HUES6 (cell line): ENCODE measurements around the gene CDH18.

Experiments
- H3K27ac ChIP-seq: 2 replicates; pipeline ENCODE4 v1.7.0; 2013; ENCODE audit warnings: low read depth, mild to moderate bottlenecking, low read length, inconsistent platforms
- H3K27me3 ChIP-seq: 2 replicates; pipeline ENCODE4 v1.6.1; 2013; ENCODE audit warnings: low read length; ENCODE audit not compliant: control insufficient read depth, insufficient read depth
- H3K36me3 ChIP-seq: 2 replicates; pipeline ENCODE4 v1.6.1; 2013; ENCODE audit warnings: low read length; ENCODE audit not compliant: control insufficient read depth, insufficient read depth
- H3K4me1 ChIP-seq: 2 replicates; pipeline ENCODE4 v1.6.1; 2013; ENCODE audit warnings: low read length; ENCODE audit not compliant: control insufficient read depth, insufficient read depth
- H3K4me3 ChIP-seq: 2 replicates; pipeline ENCODE4 v1.5.1; 2013; ENCODE audit warnings: low read depth, low read length
- H3K9ac ChIP-seq: one replicate; pipeline ENCODE4 v1.6.1; 2013; ENCODE audit warnings: mild to moderate bottlenecking, low read length
- H3K9me3 ChIP-seq: 2 replicates; pipeline ENCODE4 v1.6.1; 2013; ENCODE audit warnings: low read depth, low read length; ENCODE audit not compliant: control insufficient read depth, insufficient read depth

CDH18 gene

DNA sequence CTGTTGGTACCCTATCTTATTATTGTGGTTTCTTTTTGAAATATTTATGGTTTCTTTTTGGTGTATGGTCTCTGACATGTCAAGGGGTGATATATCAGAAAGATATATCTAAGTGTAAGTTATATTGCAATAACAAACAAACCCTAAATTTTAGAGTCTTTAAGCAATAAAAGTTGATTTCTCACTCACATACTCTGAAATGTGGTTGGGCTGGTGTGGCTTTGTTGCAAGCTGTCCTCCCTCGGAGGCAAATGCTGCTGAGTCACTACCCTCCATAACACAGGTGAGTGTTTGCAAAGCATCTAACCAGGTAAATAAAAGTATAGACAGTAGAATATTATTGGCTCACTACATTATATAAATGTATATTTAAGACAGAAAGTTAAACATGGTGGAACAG is 253.2 kb downstream of the CDH18 start:
- H3K9ac ChIP-seq, result no peak overlapping the region
- H3K4me1 ChIP-seq, result peaks cover 12% of the 10 kb centered on the region; the same call in 1 of the 2 replicates
- H3K36me3 ChIP-seq, result no peaks in the 10 kb centered on the region
- peaks cover 12% of the 10 kb centered on the region for H3K9me3 ChIP-seq
- H3K27me3 ChIP-seq, result no peaks in the 10 kb centered on the region
- H3K4me3 ChIP-seq, result no peak overlapping the region
- H3K27ac ChIP-seq, result peak overlapping the region; percentile 53; the same call in 1 of the 2 replicates

DNA sequence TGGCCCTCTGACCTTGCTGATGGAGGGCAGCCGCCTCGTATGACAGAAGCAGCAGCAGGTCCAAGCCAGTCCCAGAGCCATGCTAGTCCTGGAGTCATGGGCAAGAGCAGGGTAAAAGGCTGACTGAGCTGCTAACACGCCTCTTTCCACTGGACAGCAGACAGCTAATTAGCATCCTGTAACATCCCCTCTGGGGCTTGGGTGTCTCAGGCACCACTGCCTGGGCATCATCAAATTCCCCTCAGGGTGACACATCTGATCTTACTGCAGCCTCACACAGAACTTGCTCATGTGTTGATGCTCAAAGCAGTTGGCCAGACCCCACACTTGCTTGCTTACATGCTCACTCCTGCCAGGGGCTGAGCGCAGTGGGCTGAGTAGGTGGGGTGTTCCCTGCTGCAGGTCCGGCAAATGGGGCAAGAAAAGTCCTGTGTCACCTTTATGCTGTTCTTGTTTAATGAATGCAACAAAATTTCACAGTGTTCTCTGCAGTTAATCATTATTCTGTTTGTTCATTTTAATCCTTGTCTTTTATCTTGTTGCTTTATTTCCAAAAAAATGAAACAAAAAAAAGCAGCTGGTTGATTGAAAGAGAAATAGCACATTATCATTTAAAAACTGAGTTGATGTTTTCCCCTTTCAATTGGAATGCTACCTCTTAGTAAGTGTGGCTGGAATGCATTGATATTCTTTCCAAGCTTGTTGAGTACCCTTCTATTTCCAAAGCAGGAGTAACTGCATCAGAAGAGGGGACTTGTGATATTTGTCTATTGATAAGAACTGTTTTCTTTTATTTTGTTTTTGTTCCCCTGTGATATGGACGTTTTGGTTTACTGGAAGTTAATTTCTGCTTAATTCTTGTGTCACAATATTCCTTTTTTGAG is 254.1 kb downstream of the CDH18 start:
- Histone ChIP-seq H3K9ac (no peak overlapping the region), H3K4me1 (peaks cover 12% of the 10 kb centered on the region; the same call in 1 of the 2 replicates), H3K27ac (peak overlapping the region; percentile 53; the same call in 1 of the 2 replicates), H3K36me3 (no peaks in the 10 kb centered on the region), H3K27me3 (no peaks in the 10 kb centered on the region), H3K4me3 (no peak overlapping the region), H3K9me3 (peaks cover 12% of the 10 kb centered on the region)

DNA sequence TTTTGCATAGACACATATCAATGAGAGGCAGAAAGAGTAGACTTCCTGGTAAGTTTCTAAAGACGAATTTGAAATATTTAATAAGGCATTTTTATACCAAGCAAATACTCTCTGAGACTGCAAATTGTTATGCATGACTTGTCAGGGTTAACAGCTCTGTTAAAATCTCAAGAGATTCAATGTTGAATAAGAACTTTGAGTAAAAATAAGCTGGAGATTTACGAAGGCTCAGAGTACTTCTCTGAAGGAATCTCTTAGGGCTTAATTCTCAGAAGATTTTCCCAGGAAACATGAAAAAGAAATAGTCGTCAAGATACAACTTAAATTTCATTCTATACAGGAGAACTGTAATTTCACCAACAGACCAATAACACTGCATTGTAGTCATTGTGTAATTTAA is 259.4 kb downstream of the CDH18 start:
- Histone ChIP-seq H3K36me3 (no peaks in the 10 kb centered on the region), H3K9me3 (peaks cover 9% of the 10 kb centered on the region), H3K4me3 (no peak overlapping the region), H3K27ac (no peak overlapping the region), H3K27me3 (no peaks in the 10 kb centered on the region), H3K9ac (no peak overlapping the region), H3K4me1 (0 out of 2 replicates have a peak, but pooled peaks cover 2% of the 10 kb centered on the region)

DNA sequence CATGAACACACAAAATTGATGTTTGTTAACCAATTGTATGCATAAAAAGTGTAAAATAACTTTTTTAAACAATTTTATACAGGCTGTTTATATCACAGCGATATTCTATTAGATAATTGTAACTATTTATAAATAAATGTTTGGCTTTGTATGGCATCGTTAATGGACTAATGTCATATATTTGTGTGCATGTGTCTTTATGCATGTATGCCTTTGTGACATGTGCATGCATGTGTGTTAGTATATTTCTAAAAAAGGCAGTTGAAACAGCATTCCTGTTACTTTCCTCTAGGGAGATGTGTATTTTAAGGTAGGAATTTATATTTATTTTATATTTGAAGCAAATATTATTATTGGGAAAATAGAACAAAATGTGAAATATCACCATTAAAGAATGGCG is 268.9 kb downstream of the CDH18 start:
- Histone ChIP-seq H3K4me1 (no peaks in the 10 kb centered on the region), H3K27ac (no peak overlapping the region), H3K9ac (no peak overlapping the region), H3K4me3 (no peak overlapping the region), H3K36me3 (no peaks in the 10 kb centered on the region), H3K9me3 (no peaks in the 10 kb centered on the region), H3K27me3 (no peaks in the 10 kb centered on the region)

DNA sequence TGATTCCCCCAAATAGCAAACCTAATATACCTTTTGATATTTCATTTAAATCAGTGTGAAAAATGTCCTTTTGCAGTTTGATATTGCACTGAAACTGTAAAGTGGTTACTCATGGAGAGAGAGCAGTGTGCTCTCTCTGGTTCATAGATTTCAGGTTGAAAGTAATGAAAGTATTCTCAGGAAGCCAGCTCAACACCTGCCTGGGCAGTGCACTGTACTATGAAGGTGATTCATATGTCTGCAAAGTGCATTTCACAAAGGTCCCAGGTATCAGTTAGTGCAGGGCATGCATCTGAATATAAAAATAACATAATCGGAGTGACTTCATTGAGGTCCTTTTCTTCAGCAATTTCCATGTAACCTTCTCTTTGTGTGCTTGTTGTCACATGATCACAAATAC is 274.3 kb downstream of the CDH18 start:
- no peaks in the 10 kb centered on the region for H3K4me1 ChIP-seq
- H3K9ac ChIP-seq, result no peak overlapping the region
- peaks cover 4% of the 10 kb centered on the region for H3K9me3 ChIP-seq
- no peaks in the 10 kb centered on the region for H3K36me3 ChIP-seq
- no peaks in the 10 kb centered on the region for H3K27me3 ChIP-seq
- H3K27ac ChIP-seq, result no peak overlapping the region
- H3K4me3 ChIP-seq, result no peak overlapping the region

DNA sequence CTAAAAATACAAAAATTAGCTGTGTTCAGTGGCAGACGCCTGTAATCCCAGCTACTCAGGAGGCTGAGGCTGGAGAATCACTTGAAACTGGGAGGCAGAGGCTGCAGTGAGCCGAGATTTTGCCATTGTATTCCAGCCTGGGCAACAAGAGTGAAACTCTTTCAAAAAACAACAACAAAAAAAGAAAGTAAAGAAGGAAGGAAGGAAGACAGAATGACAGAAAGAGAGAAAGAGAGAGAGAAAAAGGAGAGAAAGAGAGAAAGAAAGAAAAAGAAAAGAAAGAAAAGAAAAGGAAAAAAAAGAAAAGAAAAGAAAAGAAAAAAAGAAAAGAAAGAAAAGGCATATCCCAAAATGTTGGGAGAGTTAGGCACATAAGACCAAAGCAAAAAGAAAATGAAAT is 278.6 kb downstream of the CDH18 start:
- Histone ChIP-seq H3K36me3 (no peaks in the 10 kb centered on the region), H3K9ac (no peak overlapping the region), H3K4me3 (no peak overlapping the region), H3K27ac (no peak overlapping the region), H3K4me1 (no peaks in the 10 kb centered on the region), H3K9me3 (peaks cover 8% of the 10 kb centered on the region), H3K27me3 (no peaks in the 10 kb centered on the region)

DNA sequence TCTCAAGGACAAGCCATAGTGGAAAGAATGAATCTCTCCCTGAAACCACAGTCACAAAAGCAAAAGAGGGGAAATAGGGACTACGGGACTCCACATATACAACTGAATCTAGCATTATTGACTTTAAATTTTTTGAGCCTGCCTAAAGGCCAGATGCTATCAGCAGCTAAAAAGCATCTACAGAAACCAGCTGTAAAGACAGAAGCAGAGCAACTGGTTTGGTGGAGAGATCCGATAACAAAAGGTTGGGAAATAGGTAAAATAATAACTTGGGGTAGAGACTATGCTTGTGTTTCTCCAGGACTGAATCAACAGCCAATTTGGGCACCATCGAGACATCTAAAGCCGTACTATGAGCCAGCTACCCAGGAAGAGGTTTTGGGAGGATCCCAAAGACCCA is 281.2 kb downstream of the CDH18 start:
- Histone ChIP-seq H3K27ac (no peak overlapping the region), H3K4me1 (no peaks in the 10 kb centered on the region), H3K9me3 (peaks cover 20% of the 10 kb centered on the region), H3K36me3 (no peaks in the 10 kb centered on the region), H3K27me3 (no peaks in the 10 kb centered on the region), H3K9ac (no peak overlapping the region), H3K4me3 (no peak overlapping the region)

DNA sequence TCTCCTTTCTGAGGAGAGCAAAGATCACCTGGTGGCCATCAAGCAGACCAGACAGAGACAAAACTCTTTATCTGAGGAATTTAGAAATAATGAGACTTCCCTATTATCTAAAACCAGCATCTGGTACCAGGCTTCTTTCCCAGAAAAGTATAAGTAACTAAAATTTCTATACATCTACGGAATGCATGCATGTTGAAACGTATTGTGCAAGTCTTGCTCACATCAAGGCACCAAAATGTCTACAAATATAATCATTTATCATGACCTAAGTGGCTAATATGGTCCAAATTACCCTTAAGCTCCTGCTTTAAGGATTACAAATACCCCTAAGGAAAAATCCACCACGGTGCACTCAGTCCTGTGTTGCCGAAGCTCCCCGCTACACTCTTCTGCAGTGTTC is 286.3 kb downstream of the CDH18 start:
- H3K36me3 ChIP-seq, result no peaks in the 10 kb centered on the region
- H3K9me3 ChIP-seq, result peaks cover 13% of the 10 kb centered on the region; the same call in 1 of the 2 replicates
- no peak overlapping the region for H3K4me3 ChIP-seq
- no peaks in the 10 kb centered on the region for H3K4me1 ChIP-seq
- H3K27ac ChIP-seq, result no peak overlapping the region
- no peaks in the 10 kb centered on the region for H3K27me3 ChIP-seq
- H3K9ac ChIP-seq, result no peak overlapping the region

DNA sequence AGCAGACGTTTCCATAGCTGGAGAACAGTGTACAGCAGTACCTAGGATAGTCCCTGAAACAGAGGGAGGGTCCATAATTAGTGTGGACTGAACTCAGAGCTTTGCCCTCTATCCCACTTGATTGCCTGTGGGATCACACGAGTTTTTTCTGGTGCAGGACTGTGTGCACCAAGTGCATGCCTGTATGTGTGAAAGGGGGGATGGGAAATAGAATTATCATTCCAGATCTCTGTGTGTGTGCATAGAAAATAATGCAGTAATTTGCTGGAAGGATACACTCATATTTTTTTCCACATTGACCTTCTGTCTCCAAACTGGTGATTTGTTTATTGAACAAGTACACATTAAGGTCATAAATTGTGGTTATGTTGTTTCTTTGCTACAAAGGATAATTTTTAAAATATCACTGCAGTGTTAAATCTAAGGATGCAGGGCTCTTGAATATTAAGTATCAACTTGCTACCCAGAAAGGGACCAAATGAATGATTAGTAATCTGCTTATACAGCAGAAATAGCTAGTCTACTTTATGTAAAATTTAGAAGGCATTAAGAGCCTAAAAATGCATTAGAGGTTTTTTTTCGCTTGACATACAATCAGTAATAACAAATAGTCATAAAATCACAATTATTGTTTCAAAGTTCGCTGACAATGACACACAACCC is 292.9 kb downstream of the CDH18 start:
- Histone ChIP-seq H3K4me3 (no peak overlapping the region), H3K9ac (no peak overlapping the region), H3K9me3 (no peaks in the 10 kb centered on the region), H3K36me3 (no peaks in the 10 kb centered on the region), H3K27ac (no peak overlapping the region), H3K4me1 (peaks cover 10% of the 10 kb centered on the region), H3K27me3 (no peaks in the 10 kb centered on the region)

DNA sequence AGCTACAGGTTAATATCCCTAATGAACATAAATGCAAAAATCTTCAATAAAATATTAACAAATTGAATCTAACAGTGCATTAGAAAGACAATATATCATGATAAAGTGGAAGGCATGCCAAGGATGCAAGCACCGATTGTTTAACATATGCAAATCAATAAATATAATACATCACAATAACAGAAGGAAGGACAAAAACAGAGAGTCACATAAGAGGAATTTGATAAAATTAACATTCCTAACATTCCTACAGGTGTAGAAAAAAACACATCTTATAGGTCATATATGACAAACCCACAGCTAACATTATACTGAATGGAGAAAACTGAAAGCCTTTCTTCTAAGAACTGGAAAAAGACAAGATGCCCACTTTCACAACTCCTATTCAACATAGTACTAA is 297.0 kb downstream of the CDH18 start:
- H3K9me3 ChIP-seq, result no peaks in the 10 kb centered on the region
- peak overlapping the region; percentile 93 for H3K27ac ChIP-seq
- H3K36me3 ChIP-seq, result no peaks in the 10 kb centered on the region
- no peaks in the 10 kb centered on the region for H3K27me3 ChIP-seq
- H3K9ac ChIP-seq, result no peak overlapping the region
- peaks cover 10% of the 10 kb centered on the region for H3K4me1 ChIP-seq
- no peak overlapping the region for H3K4me3 ChIP-seq

DNA sequence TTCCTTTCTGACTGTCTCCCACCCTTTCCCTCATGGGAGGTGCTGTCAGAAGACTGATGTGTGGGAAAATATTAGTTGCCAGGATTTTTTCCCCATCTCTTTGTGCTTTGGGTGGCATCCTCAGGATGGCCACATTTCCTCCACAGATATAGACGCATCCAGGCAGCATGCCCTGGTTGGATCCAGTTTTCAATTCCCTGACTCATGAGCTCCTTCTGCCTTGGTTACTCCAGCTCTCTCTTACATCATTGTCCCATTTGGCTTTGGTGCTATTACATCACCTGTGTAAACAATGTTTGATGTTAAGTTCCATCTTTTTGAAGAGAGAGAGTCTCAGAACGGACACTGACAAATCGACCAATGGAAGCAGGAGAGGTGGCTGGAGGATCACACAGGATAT is 302.5 kb downstream of the CDH18 start:
- Histone ChIP-seq H3K9ac (no peak overlapping the region), H3K27me3 (no peaks in the 10 kb centered on the region), H3K27ac (no peak overlapping the region), H3K9me3 (no peaks in the 10 kb centered on the region), H3K4me3 (no peak overlapping the region), H3K36me3 (no peaks in the 10 kb centered on the region), H3K4me1 (peaks cover under 1% of the 10 kb centered on the region; the same call in 1 of the 2 replicates)
